Umbilical cord (tissue), 2 donors: Measurements from ENCODE around the gene ESYT2. TPM values are rescaled to one million over a fixed set of nuclear protein-coding genes. Genes with fewer than 3 reads are reported as not detected.

Experiments used
- DNase-seq: peaks from one replicate; pipeline ENCODE4 v3.0.0-alpha.2; 2015; ENCODE audit warnings: low spot score
- total RNA-seq: library from RNA; depleted of rRNA; stranded (reverse); fragments of >200 nt; gene quantifications from one replicate; pipeline ENCODE4 v1.2.3, GENCODE V29; 2014; ENCODE audit warnings: low replicate concordance; ENCODE audit not compliant: insufficient read depth

ESYT2 gene
- total RNA-seq, 1 donor from 2014 or later, result 153 TPM

- DNase-seq, result no peak
Observed at GRCh38 chr7:158744070-158744469, 85.2 kb downstream of the ESYT2 start.

- no peak for DNase-seq
Observed at GRCh38 chr7:158743219-158743618, 86.1 kb downstream of the ESYT2 start.

GRCh38 chr7:158742065-158742821 lies 87.1 kb downstream of the ESYT2 start:
- DNase-seq, result no peak

- no peak for DNase-seq
Observed at GRCh38 chr7:158741294-158741666, 88.0 kb downstream of the ESYT2 start.

DNA sequence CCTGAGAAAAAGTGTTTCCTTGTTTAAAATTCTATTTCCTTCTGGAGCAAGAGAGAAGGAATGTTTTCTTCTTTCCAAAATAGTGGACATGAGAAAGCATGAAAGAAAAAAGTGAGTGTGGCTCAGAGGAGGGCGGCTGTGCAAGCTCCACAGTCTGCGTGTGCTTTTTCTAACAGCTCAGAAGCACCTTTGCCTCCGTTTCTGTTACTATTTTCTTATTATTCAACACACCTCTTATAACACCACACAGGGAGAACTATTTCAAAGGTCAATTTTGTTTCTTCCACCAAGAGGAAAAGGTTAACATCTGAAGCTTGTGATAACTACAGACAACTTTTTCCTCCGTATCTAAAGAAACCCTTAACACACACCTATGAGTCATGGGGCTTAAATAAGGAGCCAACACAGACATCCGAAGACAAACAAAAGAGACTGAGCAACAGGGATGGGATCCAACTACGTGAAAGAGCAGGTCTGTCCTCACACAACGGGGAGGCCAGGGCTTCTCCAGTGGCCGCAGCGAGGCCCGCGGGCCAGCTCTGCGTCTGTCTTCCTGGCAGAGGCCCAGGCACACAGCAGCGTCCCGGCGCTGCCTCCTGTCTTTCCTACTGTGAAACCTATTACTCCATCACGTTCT lies 88.5 kb downstream of the ESYT2 start:
- peak; percentile 39 for DNase-seq

- DNase-seq, result peak; percentile 25
Observed at GRCh38 chr7:158740013-158740656, 89.2 kb downstream of the ESYT2 start.

- no peak for DNase-seq
Observed at GRCh38 chr7:158738841-158739240, 90.5 kb downstream of the ESYT2 start.

- DNase-seq, result no peak
Observed at GRCh38 chr7:158737064-158737695, 92.1 kb downstream of the ESYT2 start.

GRCh38 chr7:158735935-158736334 lies 93.4 kb downstream of the ESYT2 start:
- DNase-seq, result no peak

- no peak for DNase-seq
Observed at GRCh38 chr7:158734861-158735260, 94.4 kb downstream of the ESYT2 start.

DNA sequence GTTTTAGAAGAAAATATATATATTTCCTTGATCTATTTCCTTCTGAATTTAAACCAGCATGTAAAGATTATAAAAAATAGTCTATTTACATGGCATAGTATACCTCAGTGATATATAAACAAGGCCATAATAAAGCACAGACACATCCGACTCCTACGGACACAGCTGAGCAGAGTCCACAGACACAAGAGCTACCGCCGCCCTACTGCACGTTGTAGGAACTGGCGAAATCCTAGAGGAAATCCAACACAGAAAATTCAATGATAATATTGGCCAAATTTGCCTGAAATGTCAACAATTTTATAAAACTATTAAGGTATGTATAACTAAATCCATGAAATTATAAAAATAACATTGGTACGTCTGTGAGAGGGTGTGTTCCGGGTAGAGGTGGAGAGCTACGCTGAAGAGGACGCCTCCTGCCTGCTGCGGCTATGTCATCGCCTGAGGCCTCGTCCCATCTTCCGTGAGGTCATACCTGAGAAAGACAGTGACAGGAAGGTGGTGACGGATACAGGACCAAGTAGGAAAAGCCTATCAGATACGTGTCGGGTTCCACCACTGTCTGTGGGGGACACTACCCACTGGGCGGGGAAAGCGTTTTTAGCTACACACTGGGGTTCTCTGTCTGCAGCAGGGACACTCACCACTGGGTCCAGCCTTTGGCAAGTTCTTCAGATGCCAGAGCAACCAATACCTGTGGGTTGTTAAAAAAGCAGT lies 95.4 kb downstream of the ESYT2 start:
- DNase-seq, result no peak

GRCh38 chr7:158733220-158733519 lies 96.1 kb downstream of the ESYT2 start:
- DNase-seq, result no peak

DNA sequence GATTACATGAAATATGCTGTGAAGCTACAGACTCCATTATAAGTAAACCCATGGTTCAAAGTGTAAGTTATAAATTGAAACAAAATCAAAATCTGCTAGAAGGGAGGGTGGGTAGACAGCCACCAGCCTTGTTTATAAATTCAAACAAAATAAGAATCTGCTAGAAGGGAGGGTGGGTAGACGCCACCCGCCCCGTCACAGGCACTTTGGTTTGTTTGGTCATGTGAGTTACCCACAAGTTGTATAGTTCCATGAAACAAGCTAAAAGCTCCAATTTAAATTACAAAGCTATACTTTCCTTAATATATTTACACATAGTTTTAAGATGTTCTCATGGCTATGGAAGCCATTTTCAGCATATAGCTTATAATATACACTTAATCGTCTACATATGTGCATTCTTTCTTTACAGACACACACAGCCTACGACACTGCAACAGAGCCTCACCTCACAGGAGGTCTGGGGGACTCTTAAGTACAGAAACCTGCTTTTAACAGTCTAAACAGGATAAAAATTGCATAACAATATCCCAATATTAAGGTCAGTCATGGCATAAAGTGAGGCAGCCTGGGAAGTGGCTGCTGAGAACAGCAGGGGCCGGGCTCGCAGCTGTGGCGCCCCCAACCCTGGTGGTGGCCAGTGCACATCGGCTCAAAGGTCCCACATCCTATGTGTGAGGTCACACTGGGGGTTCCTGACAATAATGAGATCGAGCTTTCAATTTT lies 96.7 kb downstream of the ESYT2 start:
- DNase-seq, result no peak

GRCh38 chr7:158731761-158732160 lies 97.5 kb downstream of the ESYT2 start:
- no peak for DNase-seq

- no peak for DNase-seq
Observed at GRCh38 chr7:158730383-158731346, 98.6 kb downstream of the ESYT2 start.

GRCh38 chr7:158729646-158730382 lies 99.5 kb downstream of the ESYT2 start:
- no peak for DNase-seq

DNA sequence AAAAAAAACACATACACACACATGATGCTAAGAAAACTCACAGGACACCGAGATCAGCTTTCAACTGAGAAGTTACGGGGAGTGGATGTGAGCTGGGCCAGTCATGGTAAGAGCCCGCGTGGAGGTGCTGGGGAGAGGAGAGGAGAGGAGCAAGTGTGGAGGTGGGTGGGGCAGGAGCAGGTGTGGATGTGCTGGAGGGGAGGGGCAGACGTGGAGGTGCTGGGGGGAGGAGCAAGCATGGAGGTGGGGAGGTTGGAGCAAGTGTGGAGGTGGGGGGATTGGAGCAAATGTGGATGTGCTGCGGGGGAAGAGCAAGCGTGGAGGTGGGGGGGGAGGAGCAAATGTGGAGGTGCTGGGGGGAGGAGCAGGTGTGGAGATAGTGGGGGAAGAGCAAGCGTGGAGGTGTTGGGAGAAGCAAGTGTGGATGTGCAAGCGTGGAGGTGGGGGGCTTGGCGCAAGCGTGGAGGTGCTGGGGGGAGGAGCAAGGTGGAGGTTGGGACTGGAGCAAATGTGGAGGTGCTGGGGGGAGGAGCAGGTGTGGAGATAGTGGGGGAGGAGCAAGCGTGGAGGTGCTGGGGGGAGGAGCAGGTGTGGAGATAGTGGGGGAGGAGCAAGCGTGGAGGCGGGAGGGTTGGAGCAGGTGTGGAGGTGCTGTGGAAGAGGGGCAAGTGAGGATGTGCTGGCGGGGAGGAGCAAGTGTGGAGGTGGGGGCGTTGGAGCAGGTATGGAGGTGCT lies 100.2 kb downstream of the ESYT2 start:
- no peak for DNase-seq

GRCh38 chr7:158727690-158728089 lies 101.6 kb downstream of the ESYT2 start:
- no peak for DNase-seq
